Ectodermal cell (in vitro differentiated cells): ENCODE measurements around the gene CELA2B. TPM values are rescaled to one million over a fixed set of nuclear protein-coding genes. Genes with fewer than 3 reads are reported as not detected.
"Not testable (repeated sequence)": the region's sequence is repeated elsewhere in the genome, so short reads cannot be mapped to it uniquely, and the experiment has no call there.

Source experiments
- H3K27ac ChIP-seq: 2 replicates; pipeline ENCODE4 v1.7.0; 2013; ENCODE audit warnings: mild to moderate bottlenecking, low read depth, low read length; ENCODE audit not compliant: insufficient read depth, poor library complexity, severe bottlenecking
- H3K27me3 ChIP-seq: 2 replicates; pipeline ENCODE4 v1.7.0; 2013; ENCODE audit warnings: mild to moderate bottlenecking, low read length; ENCODE audit not compliant: insufficient read depth, control insufficient read depth, poor library complexity, severe bottlenecking
- H3K36me3 ChIP-seq: one replicate; pipeline ENCODE4 v1.7.0; 2013; ENCODE audit warnings: low read length; ENCODE audit not compliant: control insufficient read depth, insufficient read depth
- H3K4me1 ChIP-seq: one replicate; pipeline ENCODE4 v1.7.0; 2013; ENCODE audit warnings: low read length; ENCODE audit not compliant: control insufficient read depth, insufficient read depth
- H3K4me3 ChIP-seq: 2 replicates; pipeline ENCODE4 v1.7.0; 2013; ENCODE audit warnings: low read depth, low read length, control low read depth; ENCODE audit not compliant: insufficient read depth
- H3K9me3 ChIP-seq: 2 replicates; pipeline ENCODE4 v1.7.0; 2013; ENCODE audit warnings: mild to moderate bottlenecking, low read length, moderate library complexity; ENCODE audit not compliant: control insufficient read depth
- WGBS, 2 experiments: methylation state at CpG; one replicate each; pipeline ENCODE4 v1.1.7; 2013; ENCODE audit warnings: missing lambda C conversion rate in 2 of 2; 5-methylcytosine and 5-hydroxymethylcytosine counted together
- polyA plus RNA-seq, 4 experiments: library from polyadenylated mRNA; stranded (reverse); fragments of 50-300 nt; gene quantifications; one replicate each; pipeline ENCODE4 v1.2.3, GENCODE V29; 2013

Gene CELA2B
- not detected for polyA plus RNA-seq (2013, experiment 1 of 4)
- not detected for polyA plus RNA-seq (2013, experiment 2 of 4)
- polyA plus RNA-seq (2013, experiment 3 of 4): not detected
- polyA plus RNA-seq (2013, experiment 4 of 4): not detected

- H3K9me3 ChIP-seq: no peaks in the 10 kb centered on the region
- WGBS, 2 experiments: 90 to 94% methylated on average over 5 of the region's 5 CpGs
Observed at GRCh38 chr1:15475752-15476314, at the start of gene CELA2B. CELA2B (plus strand) TSS chr1:15476104; CDS start chr1:15476126, 22 bp downstream.

GRCh38 chr1:15426492-15427279, 49.2 kb upstream of the CELA2B start:
- no peak overlapping the region for H3K4me3 ChIP-seq
- no peaks in the 10 kb centered on the region for H3K36me3 ChIP-seq
- H3K4me1 ChIP-seq: peaks cover 17% of the 10 kb centered on the region
- 85 to 88% methylated on average over 30 of the region's 30 CpGs for WGBS, 2 experiments
- H3K27ac ChIP-seq: no peak overlapping the region
- H3K27me3 ChIP-seq: no peaks in the 10 kb centered on the region
- H3K9me3 ChIP-seq: no peaks in the 10 kb centered on the region

More at GRCh38 chr1:15475752-15476314, at the start of gene CELA2B:
- H3K4me3 ChIP-seq: no peak within 1 kb of the TSS
- H3K36me3 ChIP-seq: no peaks in the 10 kb centered on the region
- H3K4me1 ChIP-seq: no peaks in the 10 kb centered on the region
- no peaks in the 10 kb centered on the region for H3K27me3 ChIP-seq
- no peak within 1 kb of the TSS for H3K27ac ChIP-seq

GRCh38 chr1:15427280-15427666, 48.6 kb upstream of the CELA2B start:
- Histone ChIP-seq H3K36me3 (no peaks in the 10 kb centered on the region), H3K9me3 (no peaks in the 10 kb centered on the region), H3K4me1 (peaks cover 17% of the 10 kb centered on the region), H3K27ac (no peak overlapping the region), H3K4me3 (no peak overlapping the region), H3K27me3 (no peaks in the 10 kb centered on the region)
- 90 to 91% methylated on average over 6 of the region's 6 CpGs for WGBS, 2 experiments

- not testable (repeated sequence) for H3K27ac ChIP-seq, H3K27me3 ChIP-seq, H3K36me3 ChIP-seq, H3K4me3 ChIP-seq, H3K9me3 ChIP-seq
- peaks cover 17% of the 10 kb centered on the region for H3K4me1 ChIP-seq
- 95 to 97% methylated on average over 11 of the region's 11 CpGs for WGBS, 2 experiments
Observed at GRCh38 chr1:15428252-15428651, 47.7 kb upstream of the CELA2B start.

- 91% methylated on average over 18 of the region's 18 CpGs for WGBS, 2 experiments
- Histone ChIP-seq H3K36me3 (no peaks in the 10 kb centered on the region), H3K4me1 (peaks cover 14% of the 10 kb centered on the region), H3K9me3 (no peaks in the 10 kb centered on the region), H3K27ac (no peak overlapping the region), H3K4me3 (no peak overlapping the region), H3K27me3 (no peaks in the 10 kb centered on the region)
Observed at GRCh38 chr1:15428815-15429435, 47.0 kb upstream of the CELA2B start.

GRCh38 chr1:15429701-15430149, 46.2 kb upstream of the CELA2B start:
- Histone ChIP-seq H3K4me1 (peaks cover 7% of the 10 kb centered on the region), H3K36me3 (no peaks in the 10 kb centered on the region), H3K9me3 (no peaks in the 10 kb centered on the region), H3K27me3 (no peaks in the 10 kb centered on the region), H3K27ac (no peak overlapping the region), H3K4me3 (no peak overlapping the region)
- WGBS, 2 experiments: 94 to 95% methylated on average over 19 of the region's 19 CpGs

GRCh38 chr1:15430787-15431570, 44.9 kb upstream of the CELA2B start:
- Histone ChIP-seq H3K27me3 (no peaks in the 10 kb centered on the region), H3K9me3 (no peaks in the 10 kb centered on the region), H3K4me3 (no peak overlapping the region), H3K36me3 (no peaks in the 10 kb centered on the region), H3K27ac (no peak overlapping the region), H3K4me1 (peaks cover 7% of the 10 kb centered on the region)
- 62 to 66% methylated on average over 19 of the region's 19 CpGs for WGBS, 2 experiments

GRCh38 chr1:15431571-15431948, 44.3 kb upstream of the CELA2B start:
- Histone ChIP-seq H3K27me3 (no peaks in the 10 kb centered on the region), H3K27ac (no peak overlapping the region), H3K4me3 (no peak overlapping the region), H3K4me1 (peaks cover 7% of the 10 kb centered on the region), H3K36me3 (no peaks in the 10 kb centered on the region), H3K9me3 (no peaks in the 10 kb centered on the region)
- 87% methylated on average over 4 of the region's 4 CpGs for WGBS, 2 experiments

GRCh38 chr1:15432324-15432723, 43.6 kb upstream of the CELA2B start:
- Histone ChIP-seq H3K4me3 (no peak overlapping the region), H3K27me3 (no peaks in the 10 kb centered on the region), H3K27ac (no peak overlapping the region), H3K36me3 (no peaks in the 10 kb centered on the region), H3K9me3 (no peaks in the 10 kb centered on the region), H3K4me1 (no peaks in the 10 kb centered on the region)
- 83 to 85% methylated on average over 9 of the region's 9 CpGs for WGBS, 2 experiments
